K562 (cell line): ENCODE results near the gene DCLK1. TPM values are rescaled to one million over a fixed set of nuclear protein-coding genes. Genes with fewer than 3 reads are reported as not detected.

Experiments used
- ATAC-seq: fragments of 200-7000 bp; cut with Tn5 transposase; 3 replicates; pipeline ENCODE4 v1.9.1; 2020; ENCODE audit warnings: moderate library complexity
- BruUV-seq: library from RNA; stranded (reverse); fragments of 400-500 nt; replicated peaks from 2 replicates; lab custom pipeline; 2021; lab: Mats Ljungman, UMichigan
- CTCF ChIA-PET: fragments of 300-600 bp; formaldehyde crosslinking; extraction: SDS; loops from one replicate; lab custom pipeline; 2021; ENCODE audit warnings: low intra/inter-chr PET ratio; lab: Yijun Ruan, JAX
- POLR2A ChIA-PET: fragments of 300-600, 350-650 bp; sonication (Branson Sonifier 250); formaldehyde crosslinking; extraction: SDS; loops from one replicate; lab custom pipeline; 2021; ENCODE audit warnings: antibody characterized with exemption, inconsistent platforms; lab: Yijun Ruan, JAX
- DNase-seq, 4 experiments: peaks; one replicate each; pipeline versions ENCODE4 v3.0.0 to v3.0.0-alpha.2; 2011 to 2018; ENCODE audit warnings: low spot score in 3 of 4, mixed read lengths in 3 of 4; ENCODE audit errors: extremely low read depth in 1 of 4
- FAIRE-seq: peaks from 2 replicates; lab custom pipeline; 2011; peaks lifted over from hg19 to GRCh38; lab: Jason Lieb, UNC
- H2AFZ ChIP-seq: 2 replicates; pipeline ENCODE4 v1.6.0; 2011; ENCODE audit warnings: low read depth, low read length, control low read depth, inconsistent platforms
- H3K27ac ChIP-seq: fragments of 200-600 bp; 3 replicates; pipeline ENCODE4 v1.8.0; 2011; ENCODE audit warnings: low read depth, mild to moderate bottlenecking, control low read depth, inconsistent platforms, low read length, moderate library complexity, mixed read lengths; ENCODE audit errors: extremely low read depth
- H3K27me3 ChIP-seq, 2 experiments: fragments of 300-600 bp in 1 of 2; 2 replicates in 1 of 2; 3 replicates in 1 of 2; pipeline versions ENCODE4 v1.6.0 to v1.8.0; 2011; ENCODE audit warnings: inconsistent platforms in 2 of 2, low read length in 2 of 2, mild to moderate bottlenecking in 1 of 2, mixed read lengths in 1 of 2, moderate library complexity in 1 of 2; ENCODE audit not compliant: control insufficient read depth in 2 of 2, insufficient read depth in 2 of 2
- H3K36me3 ChIP-seq: fragments of 300-600 bp; 3 replicates; pipeline ENCODE4 v1.8.0; 2011; ENCODE audit warnings: mild to moderate bottlenecking, low read length, inconsistent platforms; ENCODE audit not compliant: control insufficient read depth, insufficient read depth
- H3K4me1 ChIP-seq, 2 experiments: fragments of 200-600 bp in 1 of 2; replicated peaks in 1 of 2; 2 replicates in 1 of 2; 3 replicates in 1 of 2; pipeline versions ENCODE4 v1.5.1 to v1.8.0; 2011; ENCODE audit warnings: inconsistent platforms in 2 of 2, low read length in 2 of 2, mild to moderate bottlenecking in 1 of 2, mixed read lengths in 1 of 2, moderate library complexity in 1 of 2; ENCODE audit not compliant: control insufficient read depth in 2 of 2, insufficient read depth in 2 of 2
- H3K4me2 ChIP-seq: 2 replicates; pipeline ENCODE4 v1.6.1; 2011; ENCODE audit warnings: low read length, control low read depth, inconsistent platforms, mixed read lengths; ENCODE audit not compliant: insufficient read depth
- H3K4me3 ChIP-seq: fragments of 200-600 bp; sonication (generic), shearing (Covaris generic); 2 replicates; pipeline ENCODE4 v1.5.1; 2016; ENCODE audit warnings: control low read depth, inconsistent platforms
- H3K79me2 ChIP-seq: fragments of 200-600 bp; 3 replicates; pipeline ENCODE4 v1.8.0; 2011; ENCODE audit warnings: low read length, inconsistent platforms; ENCODE audit not compliant: control insufficient read depth, insufficient read depth
- H3K9ac ChIP-seq, 2 experiments: 2 replicates each; pipeline versions ENCODE4 v1.6.0 to v1.6.1; 2011; ENCODE audit warnings: low read depth in 2 of 2, low read length in 2 of 2, control low read depth in 1 of 2, inconsistent platforms in 1 of 2, mild to moderate bottlenecking in 1 of 2, mixed read lengths in 1 of 2; ENCODE audit not compliant: insufficient read depth in 1 of 2
- H3K9me1 ChIP-seq: one replicate; pipeline ENCODE4 v1.6.0; 2011; ENCODE audit warnings: inconsistent platforms, mild to moderate bottlenecking, low read length, moderate library complexity; ENCODE audit not compliant: control insufficient read depth, insufficient read depth
- H3K9me3 ChIP-seq: replicated peaks from 2 replicates; pipeline ENCODE4 v1.5.1; 2011; ENCODE audit warnings: low read depth, low read length, inconsistent platforms; ENCODE audit not compliant: control insufficient read depth, insufficient read depth
- H4K20me1 ChIP-seq: replicated peaks from 2 replicates; pipeline ENCODE4 v1.6.1; 2011; ENCODE audit warnings: low read length, inconsistent platforms, mixed read lengths; ENCODE audit not compliant: control insufficient read depth, insufficient read depth
- BACH1 ChIP-seq: fragments of 200-800 bp; sonication (Bioruptor generic); IDR thresholded peaks from 2 replicates; pipeline ENCODE4 v1.6.1; 2016; ENCODE audit warnings: missing genetic modification characterization, missing compliant biosample characterization
- BRF1 ChIP-seq: IDR thresholded peaks from 3 replicates; pipeline ENCODE4 v1.6.1; 2011; ENCODE audit warnings: borderline replicate concordance, mild to moderate bottlenecking; ENCODE audit not compliant: insufficient read length; ENCODE audit errors: extremely low read depth
- BRF2 ChIP-seq: IDR thresholded peaks from 3 replicates; pipeline ENCODE4 v1.6.1; 2011; ENCODE audit warnings: borderline replicate concordance, mild to moderate bottlenecking; ENCODE audit not compliant: insufficient read length, insufficient read depth
- FIP1L1 ChIP-seq: fragments of 200-400 bp; formaldehyde crosslinking; IDR thresholded peaks from 2 replicates; pipeline ENCODE4 v1.6.1; 2018; ENCODE audit warnings: mild to moderate bottlenecking, low read depth, low read length; ENCODE audit not compliant: poor library complexity, severe bottlenecking
- FUS ChIP-seq: fragments of 200-400 bp; formaldehyde crosslinking; optimal IDR thresholded peaks from 2 replicates; pipeline ENCODE3; 2017; ENCODE audit warnings: low read depth, low read length
- KAT8 ChIP-seq: fragments of 450-650 bp; IDR thresholded peaks from 2 replicates; pipeline ENCODE4 v1.6.1; 2016; ENCODE audit warnings: low read depth, mild to moderate bottlenecking
- MBD2 ChIP-seq: sonication (generic); IDR thresholded peaks from 2 replicates; pipeline ENCODE4 v1.6.1; 2016; ENCODE audit warnings: low read depth, borderline replicate concordance
- TOE1 ChIP-seq, 2 experiments: fragments of 450-650 bp in 1 of 2; sonication (generic) in 1 of 2; formaldehyde crosslinking in 1 of 2; IDR thresholded peaks; 2 replicates each; pipeline versions ENCODE4 v1.7.1 to v1.8.0; 2016 to 2022; ENCODE audit warnings: borderline replicate concordance in 2 of 2, mild to moderate bottlenecking in 2 of 2, antibody characterized with exemption in 1 of 2, inconsistent platforms in 1 of 2, low read depth in 1 of 2, missing genetic modification reagents in 1 of 2, moderate library complexity in 1 of 2
- ZNF316 ChIP-seq: fragments of 450-650 bp; IDR thresholded peaks from 2 replicates; pipeline ENCODE4 v1.6.1; 2016
- WGBS: fragments of 100-300 bp; shearing (Covaris generic); methylation state at CpG from one replicate; pipeline ENCODE4 v1.1.6; 2016; ENCODE audit warnings: low coverage, mixed read lengths; ENCODE audit not compliant: insufficient coverage; ENCODE audit errors: missing lambda C conversion rate; 5-methylcytosine and 5-hydroxymethylcytosine counted together
- in situ Hi-C: fragments of 300-500 bp; cut with MboI; formaldehyde crosslinking; loops from 4 replicates; pipeline ENCODE4 v1.15.0; 2018; ENCODE audit warnings: inconsistent platforms, mixed read lengths
- intact Hi-C: fragments of 100-400 bp; cut with micrococcal nuclease; formaldehyde crosslinking; loops from 2 replicates; pipeline ENCODE4 v1.14.2; 2022
- polyA plus RNA-seq, 8 experiments: library from polyadenylated mRNA; depleted of rRNA in 4 of 8; stranded (reverse) in 5 of 8; unstranded in 3 of 8; fragments of >200 nt; fragmentation: Nextera tagmentation in 2 of 8; fragmentation: Illumina TruSeq in 1 of 8; extraction: Ambion mirVana in 2 of 8; extraction: Trizol in 1 of 8; gene quantifications; 2 replicates each; pipeline versions ENCODE4 v1.2.1 to v1.2.3, GENCODE V29; 2011 to 2014; ENCODE audit warnings: inconsistent platforms in 1 of 8, missing spikeins in 1 of 8
- total RNA-seq, 7 experiments: library from RNA; depleted of rRNA in 6 of 7; stranded (reverse); fragments of >200 nt in 6 of 7; fragmentation: Illumina TruSeq in 2 of 7; extraction: Trizol in 2 of 7; gene quantifications; 2 replicates each; pipeline versions ENCODE4 v1.2.1 to v1.2.3, GENCODE V29; 2011 to 2021; ENCODE audit warnings: low replicate concordance in 1 of 7

The DCLK1 gene
- total and polyA plus RNA-seq, 9 of the 15 experiments (the other 6 are each of a cell fraction or from before 2014, with no cell fraction given), result 0.07 TPM; not detected in 8

DNA sequence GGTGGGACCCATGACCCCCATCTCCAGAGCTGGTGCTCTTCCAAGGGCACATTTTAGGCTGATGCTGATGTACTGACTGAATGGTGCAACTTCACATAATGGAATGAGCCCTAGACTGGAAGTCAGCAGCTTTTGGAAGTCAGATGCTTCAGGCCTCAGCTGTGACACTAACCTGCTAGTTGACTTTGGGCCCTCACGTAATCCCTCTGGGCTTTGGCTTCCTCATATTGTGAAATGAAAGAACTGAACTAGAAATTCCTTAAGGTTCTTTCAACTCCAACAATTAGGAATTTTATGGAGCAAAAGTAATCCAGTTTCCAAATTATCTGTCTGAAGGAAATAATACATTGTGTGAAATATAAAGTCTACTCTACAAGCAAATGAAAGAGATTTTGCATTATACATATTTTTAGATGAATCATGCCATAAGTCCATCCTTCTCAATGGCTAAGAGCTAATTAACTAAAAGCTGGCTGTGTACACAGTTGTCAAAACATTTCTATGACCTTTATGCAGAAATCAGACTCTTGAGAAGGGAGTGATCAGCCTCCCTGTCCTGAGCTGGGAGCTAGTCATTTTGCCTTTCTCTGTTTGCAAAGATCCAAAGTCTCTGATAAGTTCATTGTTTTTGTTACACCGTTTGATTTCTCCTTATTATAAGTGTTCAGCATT lies 204.2 kb downstream of the DCLK1 start:
- in situ Hi-C loops, result no loop called here
- intact Hi-C loops, result no loop called here
- Histone ChIP-seq H3K4me2 (no peak overlapping the region), H3K27me3 (no peaks in the 10 kb centered on the region), H3K27ac (no peak overlapping the region), H3K4me3 (no peak overlapping the region), H4K20me1 (no peaks in the 10 kb centered on the region), H3K36me3 (no peaks in the 10 kb centered on the region)
- CTCF ChIA-PET, result no interaction called here
- DNase-seq, result no peak
- TF ChIP-seq BRF2 (no peak), FIP1L1 (no peak), TOE1 (IDR thresholded peaks at IDR 0.05; ENCODE audit: borderline replicate concordance) (no peak), TOE1 (CRISPR knock-in tag; IDR thresholded peaks at IDR 0.05; ENCODE audit: borderline replicate concordance, low read depth) (no peak), KAT8 (no peak), ZNF316 (no peak), FUS (no peak), MBD2 (no peak), BACH1 (tag) (no peak), BRF1 (no peak)
- TF ChIP-seq, all 486 proteins: peak for 0
- Histone ChIP-seq H3K4me1 (no peaks in the 10 kb centered on the region), H3K79me2 (no peaks in the 10 kb centered on the region), H3K9me1 (no peaks in the 10 kb centered on the region), H3K9me3 (no peaks in the 10 kb centered on the region), H3K9ac (no peak overlapping the region), H2AFZ (no peak overlapping the region)
- POLR2A ChIA-PET, result no interaction called here
- BruUV-seq, result no TSS peak
- ATAC-seq (no peak), FAIRE-seq (no peak)
- WGBS, result 0% methylated on average over 2 of the region's 2 CpGs
